PC-9 (cell line): ENCODE data around the gene MGAT3.

Experiments
- CTCF ChIP-seq: fragments of 200-600 bp; sonication (generic); conservative IDR thresholded peaks from 2 replicates; pipeline ENCODE4 v1.6.1; 2017; ENCODE audit warnings: mixed run types, antibody characterized with exemption, mild to moderate bottlenecking, moderate library complexity
- EZH2 ChIP-seq: fragments of 200-600 bp; sonication (generic); IDR thresholded peaks from 2 replicates; pipeline ENCODE4 v1.8.0; 2017; ENCODE audit warnings: antibody characterized with exemption, low read depth

- TF ChIP-seq CTCF, result no peak
- TF ChIP-seq EZH2, result no peak
These were observed 31.2 kb downstream of the MGAT3 start for GRCh38 chr22:39487826-39488520.
